ENCODE measurements around the gene STAT6. TPM values are rescaled to one million over a fixed set of nuclear protein-coding genes. Genes with fewer than 3 reads are reported as not detected.

STAT6 gene
- total RNA-seq, 2 donors from 2014 or later, result 124 to 237 TPM

- no peaks in the 10 kb centered on the region for H3K9me3 ChIP-seq
- H3K36me3 ChIP-seq, result no peaks in the 10 kb centered on the region
- peak overlapping the region; percentile 70 for H3K27ac ChIP-seq
- no peak for TF ChIP-seq POLR2A (IDR thresholded peaks at IDR 0.05)
- TF ChIP-seq, protein P1, sequence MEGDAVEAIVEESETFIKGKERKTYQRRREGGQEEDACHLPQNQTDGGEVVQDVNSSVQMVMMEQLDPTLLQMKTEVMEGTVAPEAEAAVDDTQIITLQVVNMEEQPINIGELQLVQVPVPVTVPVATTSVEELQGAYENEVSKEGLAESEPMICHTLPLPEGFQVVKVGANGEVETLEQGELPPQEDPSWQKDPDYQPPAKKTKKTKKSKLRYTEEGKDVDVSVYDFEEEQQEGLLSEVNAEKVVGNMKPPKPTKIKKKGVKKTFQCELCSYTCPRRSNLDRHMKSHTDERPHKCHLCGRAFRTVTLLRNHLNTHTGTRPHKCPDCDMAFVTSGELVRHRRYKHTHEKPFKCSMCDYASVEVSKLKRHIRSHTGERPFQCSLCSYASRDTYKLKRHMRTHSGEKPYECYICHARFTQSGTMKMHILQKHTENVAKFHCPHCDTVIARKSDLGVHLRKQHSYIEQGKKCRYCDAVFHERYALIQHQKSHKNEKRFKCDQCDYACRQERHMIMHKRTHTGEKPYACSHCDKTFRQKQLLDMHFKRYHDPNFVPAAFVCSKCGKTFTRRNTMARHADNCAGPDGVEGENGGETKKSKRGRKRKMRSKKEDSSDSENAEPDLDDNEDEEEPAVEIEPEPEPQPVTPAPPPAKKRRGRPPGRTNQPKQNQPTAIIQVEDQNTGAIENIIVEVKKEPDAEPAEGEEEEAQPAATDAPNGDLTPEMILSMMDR (IDR thresholded peaks at IDR 0.05), result peak; percentile 53 to 97 (median 91)
- peak; percentile 90 for TF ChIP-seq POLR2AphosphoS5 (IDR thresholded peaks at IDR 0.05)
- WGBS, result 19% methylated on average over 3 of the region's 3 CpGs
- intact Hi-C loops (cut with DNase I), result loop anchor here (1.0 to 10.0 kb wide), 3 partner anchors 43 to 315 kb away; partner anchors contain the start of gene PRIM1
- no peaks in the 10 kb centered on the region for H3K4me1 ChIP-seq (replicated peaks)
- H3K4me3 ChIP-seq, result no peak overlapping the region
- DNase-seq (ENCODE audit: low spot score), result peak; percentile 72
- H3K27me3 ChIP-seq (replicated peaks; ENCODE audit: insufficient read depth), result no peaks in the 10 kb centered on the region
Observed at GRCh38 chr12:57069523-57069922, 41.6 kb downstream of the STAT6 start.

- DNase-seq (ENCODE audit: low spot score), result no peak
- H3K27me3 ChIP-seq (replicated peaks; ENCODE audit: insufficient read depth), result no peaks in the 10 kb centered on the region
- WGBS, result 85% methylated on average over 2 of the region's 2 CpGs
- H3K27ac ChIP-seq, result no peak overlapping the region
- no peaks in the 10 kb centered on the region for H3K9me3 ChIP-seq
- H3K4me3 ChIP-seq, result no peak overlapping the region
- H3K4me1 ChIP-seq (replicated peaks), result no peaks in the 10 kb centered on the region
- intact Hi-C loops (cut with DNase I), result loop anchor here (5.0 to 10.0 kb wide), 2 partner anchors 116 to 311 kb away; partner anchors contain the start of gene PRIM1
- TF ChIP-seq POLR2AphosphoS5 (IDR thresholded peaks at IDR 0.05), result no peak
- TF ChIP-seq, protein P1 (IDR thresholded peaks at IDR 0.05), result no peak
- no peak for TF ChIP-seq POLR2A (IDR thresholded peaks at IDR 0.05)
- H3K36me3 ChIP-seq, result no peaks in the 10 kb centered on the region
Observed at GRCh38 chr12:57066245-57066644, 44.9 kb downstream of the STAT6 start.

DNA sequence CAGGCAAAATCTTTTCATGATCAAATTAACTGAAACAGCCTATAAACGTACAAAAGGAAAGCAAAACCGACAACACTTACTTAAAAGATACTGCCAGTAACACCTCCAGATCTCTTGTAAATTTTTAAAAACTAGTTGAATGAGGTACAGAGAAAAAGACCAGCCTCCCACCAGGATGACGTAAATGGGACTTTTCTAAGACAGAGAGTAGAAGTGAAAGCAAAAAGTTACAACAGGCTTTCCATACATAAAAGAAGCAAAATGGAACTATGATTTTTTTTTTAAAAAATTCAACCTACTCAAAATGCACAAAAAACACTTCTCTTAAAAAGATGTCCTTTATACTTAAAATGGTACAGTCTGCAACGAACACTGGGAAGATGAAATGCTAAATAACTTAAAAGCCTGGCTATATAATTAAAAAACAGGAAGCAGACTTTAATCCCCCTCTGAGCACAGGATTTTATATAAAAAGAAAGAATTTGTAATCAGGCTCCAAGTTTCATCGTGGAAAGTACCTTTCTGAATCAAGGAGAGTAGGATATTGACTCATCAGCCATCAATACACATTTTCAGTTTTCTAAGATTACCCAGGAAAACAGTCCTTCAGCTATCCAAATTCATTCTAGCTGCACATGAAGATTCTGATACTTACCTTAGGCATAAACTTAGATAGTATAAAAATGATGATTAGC, 47.0 kb downstream of the STAT6 start:
- intact Hi-C loops (cut with DNase I), result loop anchor here (10.0 kb wide), 1 partner anchor 309 kb away; the partner anchor contains the start of gene PRIM1
- no peak overlapping the region for H3K4me3 ChIP-seq
- WGBS, result 46% methylated on average over 5 of the region's 5 CpGs
- DNase-seq (ENCODE audit: low spot score), result no peak
- TF ChIP-seq POLR2AphosphoS5 (IDR thresholded peaks at IDR 0.05) (no peak), POLR2A (IDR thresholded peaks at IDR 0.05) (no peak)
- TF ChIP-seq, protein P1 (IDR thresholded peaks at IDR 0.05), result no peak
- no peaks in the 10 kb centered on the region for H3K27me3 ChIP-seq (replicated peaks; ENCODE audit: insufficient read depth)
- H3K4me1 ChIP-seq (replicated peaks), result no peaks in the 10 kb centered on the region
- H3K27ac ChIP-seq, result no peak overlapping the region
- H3K9me3 ChIP-seq, result no peaks in the 10 kb centered on the region
- H3K36me3 ChIP-seq, result no peaks in the 10 kb centered on the region

GRCh38 chr12:57058454-57058853, 52.7 kb downstream of the STAT6 start:
- Histone ChIP-seq H3K27me3 (replicated peaks; ENCODE audit: insufficient read depth) (no peaks in the 10 kb centered on the region), H3K9me3 (no peaks in the 10 kb centered on the region), H3K4me1 (replicated peaks) (no peaks in the 10 kb centered on the region), H3K36me3 (no peaks in the 10 kb centered on the region), H3K27ac (no peak overlapping the region), H3K4me3 (no peak overlapping the region)
- WGBS, result 96% methylated on average over 1 of the region's 1 CpG
- TF ChIP-seq POLR2A (IDR thresholded peaks at IDR 0.05) (no peak), POLR2AphosphoS5 (IDR thresholded peaks at IDR 0.05) (no peak)
- TF ChIP-seq, protein P1 (IDR thresholded peaks at IDR 0.05), result no peak
- DNase-seq (ENCODE audit: low spot score), result no peak
- intact Hi-C loops (cut with DNase I), result loop anchor here (5.0 kb wide), 1 partner anchor 51 kb away; the partner anchor contains the start of gene ZBTB39
